Measurements from ENCODE around the gene RRP36. TPM values are rescaled to one million over a fixed set of nuclear protein-coding genes. Genes with fewer than 3 reads are reported as not detected.

RRP36 gene
- total RNA-seq, 1 donor from 2014 or later = 109 TPM

DNA sequence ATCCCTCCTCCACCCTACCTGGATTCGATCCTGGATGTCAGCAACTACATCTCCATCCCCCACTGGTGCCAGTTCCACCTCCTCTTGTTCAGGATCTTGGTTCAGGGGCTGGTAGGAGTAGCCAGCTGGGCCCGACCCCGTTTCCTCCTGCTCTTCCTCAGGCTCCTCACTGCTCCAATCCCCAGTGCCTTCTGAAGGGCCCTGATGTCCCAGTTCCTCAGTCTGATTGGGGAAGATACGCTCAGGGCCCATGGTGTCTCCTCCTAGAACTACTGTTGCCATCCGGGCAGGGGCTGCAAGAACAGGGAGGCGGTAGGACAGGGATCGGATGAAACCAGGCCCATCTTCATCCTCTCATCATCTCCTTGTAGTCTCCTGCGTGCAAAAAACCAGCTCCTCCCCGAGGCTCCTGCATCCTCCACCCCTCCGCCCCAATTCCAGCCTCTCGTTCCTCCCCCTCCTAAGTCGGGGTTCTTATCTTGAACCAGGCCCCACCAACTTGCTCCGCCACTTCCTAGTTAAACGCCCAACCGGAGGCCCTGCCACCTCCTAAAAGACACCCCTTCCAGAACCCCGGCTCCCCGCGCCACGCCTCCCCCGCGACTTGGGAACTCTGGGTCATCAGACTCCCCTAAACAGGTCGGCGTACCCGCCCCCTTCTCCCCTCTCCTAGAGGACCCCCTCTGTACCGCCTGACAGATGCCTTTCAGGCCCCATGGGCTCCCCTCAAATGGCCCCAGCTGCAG is 8.2 kb upstream of the RRP36 start:
- TF ChIP-seq, protein P1, sequence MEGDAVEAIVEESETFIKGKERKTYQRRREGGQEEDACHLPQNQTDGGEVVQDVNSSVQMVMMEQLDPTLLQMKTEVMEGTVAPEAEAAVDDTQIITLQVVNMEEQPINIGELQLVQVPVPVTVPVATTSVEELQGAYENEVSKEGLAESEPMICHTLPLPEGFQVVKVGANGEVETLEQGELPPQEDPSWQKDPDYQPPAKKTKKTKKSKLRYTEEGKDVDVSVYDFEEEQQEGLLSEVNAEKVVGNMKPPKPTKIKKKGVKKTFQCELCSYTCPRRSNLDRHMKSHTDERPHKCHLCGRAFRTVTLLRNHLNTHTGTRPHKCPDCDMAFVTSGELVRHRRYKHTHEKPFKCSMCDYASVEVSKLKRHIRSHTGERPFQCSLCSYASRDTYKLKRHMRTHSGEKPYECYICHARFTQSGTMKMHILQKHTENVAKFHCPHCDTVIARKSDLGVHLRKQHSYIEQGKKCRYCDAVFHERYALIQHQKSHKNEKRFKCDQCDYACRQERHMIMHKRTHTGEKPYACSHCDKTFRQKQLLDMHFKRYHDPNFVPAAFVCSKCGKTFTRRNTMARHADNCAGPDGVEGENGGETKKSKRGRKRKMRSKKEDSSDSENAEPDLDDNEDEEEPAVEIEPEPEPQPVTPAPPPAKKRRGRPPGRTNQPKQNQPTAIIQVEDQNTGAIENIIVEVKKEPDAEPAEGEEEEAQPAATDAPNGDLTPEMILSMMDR (IDR thresholded peaks at IDR 0.05; ENCODE audit: partially characterized antibody, unreplicated experiment) = no peak
- Mint-ChIP-seq H3K4me3 (ENCODE audit: unreplicated experiment) (peak overlapping the region; percentile 98), H3K36me3 (ENCODE audit: unreplicated experiment) (no peaks in the 10 kb centered on the region), H3K27ac (ENCODE audit: unreplicated experiment) (peak overlapping the region; percentile 76), H3K4me1 (ENCODE audit: low read depth, unreplicated experiment) (peaks cover 24% of the 10 kb centered on the region), H3K9me3 (ENCODE audit: unreplicated experiment) (peaks cover 10% of the 10 kb centered on the region), H3K27me3 (ENCODE audit: unreplicated experiment) (peaks cover 13% of the 10 kb centered on the region)
- DNase-seq = no peak

GRCh38 chr6:43013843-43014433 is 7.5 kb upstream of the RRP36 start, which contains the start of the genes KLHDC3 and MEA1:
Gene KLHDC3, plus strand, starts transcription at chr6:43014249. Its CDS starts 2,944 bp downstream, at chr6:43017193.
Gene MEA1, minus strand, starts transcription at chr6:43013946. Its CDS starts 133 bp downstream, at chr6:43013813.
- H3K4me1 Mint-ChIP-seq (ENCODE audit: low read depth, unreplicated experiment) = peaks cover 24% of the 10 kb centered on the region
- TF ChIP-seq, protein P1 (IDR thresholded peaks at IDR 0.05; ENCODE audit: partially characterized antibody, unreplicated experiment) = no peak
- H3K4me3 Mint-ChIP-seq (ENCODE audit: unreplicated experiment) = peak within 1 kb of the TSS; percentile 98
- H3K27me3 Mint-ChIP-seq (ENCODE audit: unreplicated experiment) = peaks cover 13% of the 10 kb centered on the region
- no peaks in the 10 kb centered on the region for H3K36me3 Mint-ChIP-seq (ENCODE audit: unreplicated experiment)
- peaks cover 10% of the 10 kb centered on the region for H3K9me3 Mint-ChIP-seq (ENCODE audit: unreplicated experiment)
- peak; percentile 99 for DNase-seq
- peak within 1 kb of the TSS; percentile 93 for H3K27ac Mint-ChIP-seq (ENCODE audit: unreplicated experiment)

DNA sequence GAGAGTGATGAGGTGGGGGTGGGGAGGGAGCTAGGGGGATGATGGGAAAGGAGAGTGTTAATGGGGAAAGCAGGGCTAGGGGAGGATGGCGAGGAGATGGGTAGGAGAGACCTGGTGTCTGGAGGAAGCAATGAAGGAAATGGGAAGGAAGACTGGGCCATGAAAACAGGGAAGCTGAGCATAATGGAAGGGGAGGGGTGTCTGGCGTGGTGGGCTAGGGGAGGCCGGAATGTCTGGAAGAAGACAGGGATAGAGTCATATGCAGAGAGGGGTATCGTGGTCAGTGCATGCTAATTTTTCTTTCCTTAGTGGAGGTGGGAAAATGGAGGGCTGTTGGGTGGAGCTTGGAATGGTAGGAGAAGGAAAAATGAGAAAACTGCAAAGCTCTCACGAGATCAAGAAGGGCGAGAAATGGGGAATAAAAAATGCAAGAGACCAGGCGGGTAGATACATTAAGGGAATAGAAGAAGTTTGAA is 7.0 kb upstream of the RRP36 start:
- Mint-ChIP-seq H3K27ac (ENCODE audit: unreplicated experiment) (peak overlapping the region; percentile 93), H3K4me3 (ENCODE audit: unreplicated experiment) (peak overlapping the region; percentile 98), H3K9me3 (ENCODE audit: unreplicated experiment) (peaks cover 10% of the 10 kb centered on the region), H3K4me1 (ENCODE audit: low read depth, unreplicated experiment) (peaks cover 24% of the 10 kb centered on the region), H3K27me3 (ENCODE audit: unreplicated experiment) (peaks cover 13% of the 10 kb centered on the region), H3K36me3 (ENCODE audit: unreplicated experiment) (no peaks in the 10 kb centered on the region)
- DNase-seq = no peak
- TF ChIP-seq, protein P1 (IDR thresholded peaks at IDR 0.05; ENCODE audit: partially characterized antibody, unreplicated experiment) = no peak

GRCh38 chr6:43016176-43016942 is 5.1 kb upstream of the RRP36 start:
- Mint-ChIP-seq H3K27ac (ENCODE audit: unreplicated experiment) (peak overlapping the region; percentile 73), H3K27me3 (ENCODE audit: unreplicated experiment) (peaks cover 13% of the 10 kb centered on the region), H3K4me1 (ENCODE audit: low read depth, unreplicated experiment) (peaks cover 33% of the 10 kb centered on the region), H3K4me3 (ENCODE audit: unreplicated experiment) (peak overlapping the region; percentile 73), H3K36me3 (ENCODE audit: unreplicated experiment) (no peaks in the 10 kb centered on the region), H3K9me3 (ENCODE audit: unreplicated experiment) (peaks cover 12% of the 10 kb centered on the region)
- DNase-seq = no peak
- TF ChIP-seq, protein P1 (IDR thresholded peaks at IDR 0.05; ENCODE audit: partially characterized antibody, unreplicated experiment) = no peak

Measured in glutamatergic neuron (in vitro differentiated cells).